IMR-90 (cell line): ENCODE results near the gene PDGFRA.

Source experiments
- MAFK ChIP-seq: IDR thresholded peaks from 2 replicates; pipeline ENCODE4 v1.6.1; 2012; ENCODE audit warnings: low read depth, low read length, improper control_type of control experiment
- POLR2A ChIP-seq: IDR thresholded peaks from 2 replicates; pipeline ENCODE4 v1.6.1; 2012; ENCODE audit warnings: mild to moderate bottlenecking, low read depth, low read length
- SMC3 ChIP-seq: fragments of 150-350 bp; IDR thresholded peaks from 2 replicates; pipeline ENCODE4 v1.6.1; 2016; ENCODE audit warnings: low read depth, mild to moderate bottlenecking, antibody characterized with exemption, low read length, moderate library complexity
- TF ChIP-seq, protein P1 (sequence below): conservative IDR thresholded peaks from 2 replicates; pipeline ENCODE4 v1.5.1; 2012; ENCODE audit warnings: mild to moderate bottlenecking, low read depth, low read length, improper control_type of control experiment
- TF ChIP-seq, protein P2 (sequence below): fragments of 150-350 bp; IDR thresholded peaks from 2 replicates; pipeline ENCODE4 v1.6.1; 2017; ENCODE audit warnings: mild to moderate bottlenecking, antibody characterized with exemption, low read length, low read depth

DNA sequence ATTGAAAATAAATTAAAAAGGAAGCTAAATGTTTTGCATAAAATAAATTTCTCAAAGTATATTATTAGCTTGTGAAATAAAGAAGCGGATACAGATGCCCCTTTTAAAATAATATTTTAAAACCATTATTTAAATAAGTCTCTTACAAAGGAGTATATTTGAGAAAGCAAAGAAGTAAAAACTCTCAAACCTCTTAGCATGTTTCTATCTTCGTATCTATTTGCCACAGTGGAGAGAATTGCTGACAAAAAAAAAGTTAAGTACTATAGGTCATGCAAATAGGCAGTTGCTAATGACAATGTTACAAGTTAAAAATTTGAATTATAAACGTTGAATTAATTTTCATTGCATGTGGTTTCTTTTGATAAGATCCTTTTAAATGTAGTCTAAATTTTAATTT is 44.5 kb upstream of the PDGFRA start:
- TF ChIP-seq, protein P1, sequence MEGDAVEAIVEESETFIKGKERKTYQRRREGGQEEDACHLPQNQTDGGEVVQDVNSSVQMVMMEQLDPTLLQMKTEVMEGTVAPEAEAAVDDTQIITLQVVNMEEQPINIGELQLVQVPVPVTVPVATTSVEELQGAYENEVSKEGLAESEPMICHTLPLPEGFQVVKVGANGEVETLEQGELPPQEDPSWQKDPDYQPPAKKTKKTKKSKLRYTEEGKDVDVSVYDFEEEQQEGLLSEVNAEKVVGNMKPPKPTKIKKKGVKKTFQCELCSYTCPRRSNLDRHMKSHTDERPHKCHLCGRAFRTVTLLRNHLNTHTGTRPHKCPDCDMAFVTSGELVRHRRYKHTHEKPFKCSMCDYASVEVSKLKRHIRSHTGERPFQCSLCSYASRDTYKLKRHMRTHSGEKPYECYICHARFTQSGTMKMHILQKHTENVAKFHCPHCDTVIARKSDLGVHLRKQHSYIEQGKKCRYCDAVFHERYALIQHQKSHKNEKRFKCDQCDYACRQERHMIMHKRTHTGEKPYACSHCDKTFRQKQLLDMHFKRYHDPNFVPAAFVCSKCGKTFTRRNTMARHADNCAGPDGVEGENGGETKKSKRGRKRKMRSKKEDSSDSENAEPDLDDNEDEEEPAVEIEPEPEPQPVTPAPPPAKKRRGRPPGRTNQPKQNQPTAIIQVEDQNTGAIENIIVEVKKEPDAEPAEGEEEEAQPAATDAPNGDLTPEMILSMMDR, result no peak
- no peak for TF ChIP-seq POLR2A
- TF ChIP-seq, protein P2, sequence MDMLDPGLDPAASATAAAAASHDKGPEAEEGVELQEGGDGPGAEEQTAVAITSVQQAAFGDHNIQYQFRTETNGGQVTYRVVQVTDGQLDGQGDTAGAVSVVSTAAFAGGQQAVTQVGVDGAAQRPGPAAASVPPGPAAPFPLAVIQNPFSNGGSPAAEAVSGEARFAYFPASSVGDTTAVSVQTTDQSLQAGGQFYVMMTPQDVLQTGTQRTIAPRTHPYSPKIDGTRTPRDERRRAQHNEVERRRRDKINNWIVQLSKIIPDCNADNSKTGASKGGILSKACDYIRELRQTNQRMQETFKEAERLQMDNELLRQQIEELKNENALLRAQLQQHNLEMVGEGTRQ, result no peak
- TF ChIP-seq SMC3, result no peak
- no peak for TF ChIP-seq MAFK
